PC-3 (cell line): ENCODE results near the gene WNT5B. TPM values are rescaled to one million over a fixed set of nuclear protein-coding genes. Genes with fewer than 3 reads are reported as not detected.

Source experiments
- ATAC-seq: fragments of 200-7000 bp; cut with Tn5 transposase; 2 replicates; pipeline ENCODE4 v1.9.1; 2020; ENCODE audit warnings: mild to moderate bottlenecking, moderate library complexity
- BruUV-seq: library from RNA; stranded (reverse); fragments of 400-500 nt; replicated peaks from 2 replicates; lab custom pipeline; 2021; lab: Mats Ljungman, UMichigan
- CTCF ChIA-PET: fragments of 300-600 bp; sonication (Branson Sonifier 250); formaldehyde crosslinking; loops from one replicate; lab custom pipeline; 2022; ENCODE audit warnings: antibody characterized with exemption; lab: Charles Lee
- POLR2A ChIA-PET: fragments of 300-600 bp; sonication (Branson Sonifier 250); formaldehyde crosslinking; loops from one replicate; lab custom pipeline; 2022; ENCODE audit warnings: antibody characterized with exemption; ENCODE audit not compliant: unreplicated experiment; lab: Charles Lee
- DNase-seq: peaks from one replicate; pipeline ENCODE4 v3.0.0-alpha.2; 2015
- H2AFZ ChIP-seq: fragments of 300-600 bp; sonication (generic); 2 replicates; pipeline ENCODE4 v1.6.0; 2016; ENCODE audit warnings: antibody characterized with exemption, low read length
- H3F3A ChIP-seq: fragments of 300-600 bp; sonication (generic); one replicate; pipeline ENCODE4 v1.6.0; 2017; ENCODE audit warnings: antibody characterized with exemption, low read length, control low read depth, mild to moderate bottlenecking; ENCODE audit not compliant: unreplicated experiment
- H3K27ac ChIP-seq: fragments of 300-600 bp; sonication (generic); 2 replicates; pipeline ENCODE4 v1.5.1; 2016; ENCODE audit warnings: mild to moderate bottlenecking, low read length
- H3K27me3 ChIP-seq: fragments of 300-600 bp; sonication (generic); 2 replicates; pipeline ENCODE4 v1.6.1; 2016; ENCODE audit warnings: low read length, mixed read lengths
- H3K36me3 ChIP-seq: fragments of 300-600 bp; sonication (generic); 2 replicates; pipeline ENCODE4 v1.6.1; 2016; ENCODE audit warnings: low read depth, mixed run types, low read length, mixed read lengths
- H3K4me1 ChIP-seq: fragments of 300-600 bp; sonication (generic); 2 replicates; pipeline ENCODE4 v1.5.1; 2016; ENCODE audit warnings: low read length; ENCODE audit not compliant: insufficient read depth
- H3K4me2 ChIP-seq: fragments of 300-600 bp; sonication (generic); 2 replicates; pipeline ENCODE4 v1.6.0; 2016; ENCODE audit warnings: low read length
- H3K4me3 ChIP-seq: fragments of 300-600 bp; sonication (generic); 2 replicates; pipeline ENCODE4 v1.5.1; 2016; ENCODE audit warnings: mild to moderate bottlenecking, low read length, mixed read lengths
- H3K79me2 ChIP-seq: fragments of 300-600 bp; sonication (generic); 2 replicates; pipeline ENCODE4 v1.6.1; 2017; ENCODE audit warnings: low read length, mixed read lengths
- H3K9ac ChIP-seq: fragments of 300-600 bp; sonication (generic); 2 replicates; pipeline ENCODE4 v1.6.0; 2016; ENCODE audit warnings: mild to moderate bottlenecking, low read length
- H3K9me2 ChIP-seq: fragments of 300-600 bp; sonication (generic); replicated peaks from 2 replicates; pipeline ENCODE4 v1.6.1; 2016; ENCODE audit warnings: mixed run types, low read length, mixed read lengths
- H3K9me3 ChIP-seq: fragments of 300-600 bp; sonication (generic); 2 replicates; pipeline ENCODE4 v1.6.1; 2016; ENCODE audit warnings: low read length, mixed read lengths
- H4K20me1 ChIP-seq: fragments of 300-600 bp; sonication (generic); 2 replicates; pipeline ENCODE4 v1.6.1; 2016; ENCODE audit warnings: low read length, mixed read lengths
- EZH2 ChIP-seq: fragments of 300-600 bp; sonication (generic); IDR thresholded peaks from one replicate; pipeline ENCODE4 v1.6.1; 2017; ENCODE audit warnings: antibody characterized with exemption, mild to moderate bottlenecking, low read length; ENCODE audit not compliant: unreplicated experiment
- EZH2phosphoT487 ChIP-seq: fragments of 300-600 bp; sonication (generic); IDR thresholded peaks from 2 replicates; pipeline ENCODE4 v1.6.1; 2018; ENCODE audit warnings: mild to moderate bottlenecking, antibody characterized with exemption, low read length, borderline replicate concordance
- intact Hi-C: fragments of 100-400 bp; cut with micrococcal nuclease; formaldehyde crosslinking; loops from 2 replicates; pipeline ENCODE4 v1.9.0; 2023
- total RNA-seq: library from RNA; depleted of rRNA; stranded (reverse); fragments of >200 nt; gene quantifications from 2 replicates; pipeline ENCODE4 v1.2.3, GENCODE V29; 2014
- TF ChIP-seq, protein P1 (sequence below): fragments of 300-600 bp; sonication (generic); conservative IDR thresholded peaks from 2 replicates; pipeline ENCODE4 v1.5.1; 2017; ENCODE audit warnings: antibody characterized with exemption, low read depth, mild to moderate bottlenecking, low read length

The WNT5B gene
- total RNA-seq, 1 experiment from 2014 or later = 2.2 TPM

DNA sequence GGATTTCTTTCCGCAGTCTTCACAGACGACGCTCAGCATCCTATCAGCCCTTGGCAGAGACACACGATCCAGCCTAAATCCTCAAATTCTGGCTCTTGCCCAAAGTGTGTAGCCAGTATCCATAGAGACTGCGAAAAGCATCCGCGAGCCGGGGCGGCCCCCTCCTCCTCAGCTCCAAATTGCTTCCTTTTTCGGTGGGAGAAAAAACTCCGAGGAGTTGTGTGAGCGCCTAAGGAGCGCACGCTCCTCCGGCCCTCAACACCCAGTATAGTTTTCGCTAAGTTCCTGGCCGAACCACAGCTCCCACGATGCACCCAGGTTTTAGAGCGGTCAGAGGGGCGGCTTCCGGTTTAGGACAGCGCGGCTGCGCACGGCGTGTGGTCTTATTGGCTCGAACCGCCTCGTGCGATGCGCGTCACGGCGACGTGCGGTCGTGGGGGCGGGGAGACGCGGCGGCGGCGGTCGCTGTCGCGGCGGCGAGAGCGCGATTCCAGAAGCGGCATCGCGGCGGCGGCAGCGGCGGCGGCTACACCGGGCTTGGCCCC is 61.6 kb downstream of the WNT5B start, which contains the start of gene ADIPOR2:
Gene ADIPOR2 (plus strand): TSS at position 493 of the 545 bp plus-strand sequence. CDS start 63,274 bp downstream, outside the sequence.
- peak within 1 kb of the TSS; percentile 99 for H3K4me3 ChIP-seq
- no peaks in the 10 kb centered on the region for H3K27me3 ChIP-seq
- H3F3A ChIP-seq = no peaks in the 10 kb centered on the region
- intact Hi-C loops = no loop called here
- H3K4me2 ChIP-seq = peak within 1 kb of the TSS; percentile 91
- H3K79me2 ChIP-seq = peaks cover 53% of the 10 kb centered on the region
- peak; percentile 94 for DNase-seq
- no peaks in the 10 kb centered on the region for H3K9me3 ChIP-seq
- TF ChIP-seq, protein P1, sequence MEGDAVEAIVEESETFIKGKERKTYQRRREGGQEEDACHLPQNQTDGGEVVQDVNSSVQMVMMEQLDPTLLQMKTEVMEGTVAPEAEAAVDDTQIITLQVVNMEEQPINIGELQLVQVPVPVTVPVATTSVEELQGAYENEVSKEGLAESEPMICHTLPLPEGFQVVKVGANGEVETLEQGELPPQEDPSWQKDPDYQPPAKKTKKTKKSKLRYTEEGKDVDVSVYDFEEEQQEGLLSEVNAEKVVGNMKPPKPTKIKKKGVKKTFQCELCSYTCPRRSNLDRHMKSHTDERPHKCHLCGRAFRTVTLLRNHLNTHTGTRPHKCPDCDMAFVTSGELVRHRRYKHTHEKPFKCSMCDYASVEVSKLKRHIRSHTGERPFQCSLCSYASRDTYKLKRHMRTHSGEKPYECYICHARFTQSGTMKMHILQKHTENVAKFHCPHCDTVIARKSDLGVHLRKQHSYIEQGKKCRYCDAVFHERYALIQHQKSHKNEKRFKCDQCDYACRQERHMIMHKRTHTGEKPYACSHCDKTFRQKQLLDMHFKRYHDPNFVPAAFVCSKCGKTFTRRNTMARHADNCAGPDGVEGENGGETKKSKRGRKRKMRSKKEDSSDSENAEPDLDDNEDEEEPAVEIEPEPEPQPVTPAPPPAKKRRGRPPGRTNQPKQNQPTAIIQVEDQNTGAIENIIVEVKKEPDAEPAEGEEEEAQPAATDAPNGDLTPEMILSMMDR = no peak
- TF ChIP-seq EZH2phosphoT487 (no peak), EZH2 (no peak)
- H3K36me3 ChIP-seq = 0 out of 2 replicates have a peak, but pooled peaks cover 3% of the 10 kb centered on the region
- peak; percentile 97 for ATAC-seq
- peaks cover 18% of the 10 kb centered on the region for H3K4me1 ChIP-seq
- peak within 1 kb of the TSS; percentile 88 for H2AFZ ChIP-seq
- CTCF ChIA-PET = interaction anchor here (0.7 to 1.3 kb wide), 2 partner anchors 56 to 573 kb away, joined by 3 to 4 read pairs; no protein-coding TSS in a partner anchor
- POLR2A ChIA-PET = interaction anchor here (0.6 kb wide), 2 partner anchors 80 to 1380 kb away, joined by 3 read pairs; no protein-coding TSS in a partner anchor
- TSS peak; percentile 97 for BruUV-seq
- H3K27ac ChIP-seq = peak within 1 kb of the TSS; percentile 85
- H3K9ac ChIP-seq = peak within 1 kb of the TSS; percentile 94
- no peaks in the 10 kb centered on the region for H3K9me2 ChIP-seq
- peaks cover 21% of the 10 kb centered on the region for H4K20me1 ChIP-seq

DNA sequence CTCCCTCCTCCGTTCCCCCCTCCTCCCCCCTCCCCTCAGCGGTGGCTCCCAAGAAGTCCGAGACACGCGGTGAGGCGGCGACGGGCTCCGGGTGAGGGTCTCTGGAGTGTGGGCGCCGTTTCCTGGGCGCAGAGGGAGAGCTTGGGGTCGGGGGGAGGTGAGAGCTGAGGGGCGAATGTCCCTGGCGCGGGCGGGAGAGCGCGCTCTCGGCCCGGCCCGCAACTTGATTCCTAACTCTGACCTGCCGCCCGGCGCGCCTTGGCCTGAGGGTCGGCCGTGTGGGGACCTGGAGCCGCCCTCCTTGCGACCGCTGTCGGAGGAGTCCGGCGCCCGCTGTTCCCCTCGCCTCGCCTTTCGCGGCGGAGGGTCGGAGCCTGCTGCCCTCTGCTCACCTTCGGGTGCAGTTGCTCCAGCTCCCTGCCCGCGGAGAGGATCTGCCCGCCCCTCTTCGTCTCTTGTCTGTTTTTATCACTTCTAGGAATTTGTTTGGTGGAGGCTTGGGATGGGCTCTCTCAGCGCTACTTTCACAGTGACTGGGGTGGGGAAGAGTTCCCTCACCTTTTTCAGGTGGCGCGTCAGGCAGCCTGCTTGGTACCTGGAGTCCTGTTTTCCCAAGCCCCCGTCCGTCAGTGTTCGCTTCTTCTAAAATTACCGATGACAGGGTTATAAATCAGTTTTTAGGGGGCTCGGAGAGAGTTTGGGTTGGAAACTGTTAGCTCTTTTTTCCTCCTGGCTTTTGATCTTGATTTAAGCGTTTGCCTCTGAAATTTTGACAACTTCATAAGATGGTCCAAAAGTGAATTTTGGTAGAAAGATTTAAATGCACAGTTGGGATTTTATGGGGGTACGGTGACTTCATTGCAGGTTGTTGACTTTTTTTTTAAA is 62.3 kb downstream of the WNT5B start:
- intact Hi-C loops = no loop called here
- Histone ChIP-seq H3K27me3 (no peaks in the 10 kb centered on the region), H3K9me3 (no peaks in the 10 kb centered on the region), H3K27ac (peak overlapping the region; percentile 70), H3K4me1 (peaks cover 18% of the 10 kb centered on the region), H3K79me2 (peaks cover 60% of the 10 kb centered on the region), H3K4me2 (peak overlapping the region; percentile 91), H2AFZ (peak overlapping the region; percentile 43), H3K9ac (peak overlapping the region; percentile 94), H3K4me3 (peak overlapping the region; percentile 99), H3K36me3 (0 out of 2 replicates have a peak, but pooled peaks cover 6% of the 10 kb centered on the region), H4K20me1 (peaks cover 28% of the 10 kb centered on the region), H3K9me2 (no peaks in the 10 kb centered on the region), H3F3A (no peaks in the 10 kb centered on the region)
- DNase-seq (peak; percentile 24), ATAC-seq (peak; percentile 44)
- TF ChIP-seq, protein P1 = no peak
- TF ChIP-seq EZH2 (no peak), EZH2phosphoT487 (no peak)
- ChIA-PET POLR2A (interaction anchor here (0.6 kb wide), 1 partner anchor 79 kb away, joined by 3 read pairs; no protein-coding TSS in a partner anchor), CTCF (interaction anchor here (0.8 to 1.3 kb wide), 2 partner anchors 57 to 100 kb away, joined by 4 read pairs; no protein-coding TSS in a partner anchor)
- no TSS peak for BruUV-seq
